HepG2 (cell line): ENCODE results near the gene SEMA3E. TPM values are rescaled to one million over a fixed set of nuclear protein-coding genes. Genes with fewer than 3 reads are reported as not detected.

ENCODE experiments used
- ATAC-seq: fragments of 200-7000 bp; cut with Tn5 transposase; 3 replicates; pipeline ENCODE4 v1.9.1; 2020; ENCODE audit warnings: mild to moderate bottlenecking, moderate library complexity
- BruUV-seq: library from RNA; stranded (reverse); fragments of 400-500 nt; replicated peaks from 2 replicates; lab custom pipeline; 2021; lab: Mats Ljungman, UMichigan
- CTCF ChIA-PET: fragments of 300-600 bp; formaldehyde crosslinking; extraction: SDS; loops from one replicate; lab custom pipeline; 2021; ENCODE audit warnings: low total read pairs, inconsistent platforms, low intra/inter-chr PET ratio; lab: Yijun Ruan, JAX
- POLR2A ChIA-PET: fragments of 350-600 bp; sonication (Branson Sonifier 250); formaldehyde crosslinking; loops from one replicate; lab custom pipeline; 2020; ENCODE audit warnings: antibody characterized with exemption, inconsistent platforms; lab: Yijun Ruan, JAX
- DNase-seq: peaks from one replicate; pipeline ENCODE4 v3.0.0-alpha.2; 2015; ENCODE audit warnings: low spot score
- FAIRE-seq: peaks from 3 replicates; lab custom pipeline; 2011; peaks lifted over from hg19 to GRCh38; lab: Jason Lieb, UNC
- H2AFZ ChIP-seq: one replicate; pipeline ENCODE4 v1.6.1; 2011; ENCODE audit warnings: low read length, inconsistent platforms
- H3K27ac ChIP-seq: fragments of 300-600 bp; 3 replicates; pipeline ENCODE4 v1.8.0; 2011; ENCODE audit warnings: mixed run types, mild to moderate bottlenecking, mixed read lengths, low read length, inconsistent platforms; ENCODE audit not compliant: insufficient read depth; ENCODE audit errors: extremely low read length
- H3K27me3 ChIP-seq, 2 experiments: fragments of 200-600 bp in 1 of 2; 2 replicates in 1 of 2; 3 replicates in 1 of 2; pipeline versions ENCODE4 v1.6.0 to v1.8.0; 2011; ENCODE audit warnings: low read length in 2 of 2, mild to moderate bottlenecking in 2 of 2, moderate library complexity in 2 of 2, inconsistent platforms in 1 of 2; ENCODE audit not compliant: insufficient read depth in 2 of 2, control insufficient read depth in 1 of 2
- H3K36me3 ChIP-seq, 2 experiments: fragments of 200-600 bp in 1 of 2; replicated peaks in 1 of 2; 2 replicates in 1 of 2; 3 replicates in 1 of 2; pipeline versions ENCODE4 v1.5.1 to v1.8.0; 2011; ENCODE audit warnings: low read length in 2 of 2, inconsistent platforms in 1 of 2; ENCODE audit not compliant: insufficient read depth in 2 of 2, control insufficient read depth in 1 of 2
- H3K4me1 ChIP-seq: 2 replicates; pipeline ENCODE4 v1.5.1; 2012; ENCODE audit warnings: low read length, inconsistent platforms; ENCODE audit not compliant: insufficient read depth
- H3K4me2 ChIP-seq: 2 replicates; pipeline ENCODE4 v1.6.0; 2011; ENCODE audit warnings: low read depth, low read length, inconsistent platforms
- H3K4me3 ChIP-seq, 3 experiments: fragments of 200-600 bp in 1 of 3; sonication (generic), shearing (Covaris generic) in 1 of 3; replicated peaks in 1 of 3; 2 replicates each; pipeline ENCODE4 v1.5.1; 2011 to 2016; ENCODE audit warnings: low read length in 3 of 3, inconsistent platforms in 2 of 3, low read depth in 2 of 3, mild to moderate bottlenecking in 2 of 3, control low read depth in 1 of 3, mixed read lengths in 1 of 3; ENCODE audit not compliant: insufficient read depth in 1 of 3
- H3K79me2 ChIP-seq: one replicate; pipeline ENCODE4 v1.6.1; 2011; ENCODE audit warnings: low read length, inconsistent platforms; ENCODE audit not compliant: insufficient read depth
- H3K9ac ChIP-seq: 2 replicates; pipeline ENCODE4 v1.6.0; 2011; ENCODE audit warnings: mild to moderate bottlenecking, low read depth, low read length, inconsistent platforms; ENCODE audit not compliant: insufficient read depth
- H3K9me3 ChIP-seq: 2 replicates; pipeline ENCODE4 v1.5.1; 2012; ENCODE audit warnings: mild to moderate bottlenecking, low read length
- H4K20me1 ChIP-seq: 2 replicates; pipeline ENCODE4 v1.6.0; 2011; ENCODE audit warnings: inconsistent platforms, mild to moderate bottlenecking, low read length, moderate library complexity; ENCODE audit not compliant: insufficient read depth
- FIP1L1 ChIP-seq: fragments of 200-400 bp; formaldehyde crosslinking; IDR thresholded peaks from 2 replicates; pipeline ENCODE4 v1.6.1; 2018; ENCODE audit warnings: low read depth, mild to moderate bottlenecking, low read length, moderate library complexity, borderline replicate concordance; ENCODE audit not compliant: insufficient read depth
- GLI4 ChIP-seq: sonication (generic); formaldehyde crosslinking; IDR thresholded peaks from 2 replicates; pipeline ENCODE4 v1.5.1; 2020; ENCODE audit warnings: missing genetic modification reagents, mild to moderate bottlenecking, moderate library complexity, borderline replicate concordance
- HNRNPL ChIP-seq: fragments of 200-400 bp; formaldehyde crosslinking; IDR thresholded peaks from 2 replicates; pipeline ENCODE4 v1.6.1; 2017; ENCODE audit warnings: mild to moderate bottlenecking, low read depth, low read length
- KAT2B ChIP-seq: fragments of 150-350 bp; IDR thresholded peaks from 2 replicates; pipeline ENCODE4 v1.6.1; 2014; ENCODE audit warnings: low read depth, low read length, borderline replicate concordance
- MAF1 ChIP-seq: sonication (generic); formaldehyde crosslinking; IDR thresholded peaks from 2 replicates; pipeline ENCODE4 v1.5.0; 2020; ENCODE audit warnings: missing genetic modification reagents, borderline replicate concordance
- MAFK ChIP-seq, 2 experiments: IDR thresholded peaks in 1 of 2; conservative IDR thresholded peaks in 1 of 2; 2 replicates each; pipeline ENCODE4 v1.6.1; 2011; ENCODE audit warnings: improper control_type of control experiment in 2 of 2, low read length in 2 of 2
- MLX ChIP-seq: IDR thresholded peaks from 2 replicates; pipeline ENCODE4 v1.6.1; 2016
- RBAK ChIP-seq: sonication (generic); formaldehyde crosslinking; IDR thresholded peaks from 2 replicates; pipeline ENCODE4 v1.5.1; 2020; ENCODE audit warnings: mild to moderate bottlenecking, missing genetic modification reagents
- TAF1 ChIP-seq: sonication (generic); formaldehyde crosslinking; IDR thresholded peaks from 2 replicates; pipeline ENCODE4 v1.4.0; 2020; ENCODE audit warnings: missing genetic modification reagents
- ZBTB38 ChIP-seq: sonication (generic); formaldehyde crosslinking; IDR thresholded peaks from 2 replicates; pipeline ENCODE4 v1.5.1; 2020; ENCODE audit warnings: mild to moderate bottlenecking, missing genetic modification reagents
- ZFP36 ChIP-seq: fragments of 150-350 bp; IDR thresholded peaks from 2 replicates; pipeline ENCODE4 v1.6.1; 2018; ENCODE audit warnings: borderline replicate concordance, low read length, low read depth; ENCODE audit not compliant: partially characterized antibody
- ZNF660 ChIP-seq: sonication (generic); formaldehyde crosslinking; IDR thresholded peaks from 2 replicates; pipeline ENCODE4 v1.5.1; 2020; ENCODE audit warnings: mild to moderate bottlenecking, low read depth, missing genetic modification reagents, borderline replicate concordance
- ZNF687 ChIP-seq: sonication (generic); formaldehyde crosslinking; IDR thresholded peaks from 2 replicates; pipeline ENCODE4 v1.5.1; 2020; ENCODE audit warnings: mild to moderate bottlenecking, missing genetic modification reagents, moderate library complexity
- ZNF790 ChIP-seq: sonication (generic); formaldehyde crosslinking; IDR thresholded peaks from 2 replicates; pipeline ENCODE4 v1.8.0; 2022; ENCODE audit warnings: missing genetic modification reagents, mild to moderate bottlenecking, borderline replicate concordance
- WGBS: methylation state at CpG from one replicate; pipeline ENCODE4 v1.1.6; 2017; ENCODE audit warnings: low lambda C conversion rate; 5-methylcytosine and 5-hydroxymethylcytosine counted together
- in situ Hi-C: cut with HindIII; loops from 2 replicates; pipeline ENCODE4 v1.10.0; 2017; ENCODE audit warnings: low pct_unique_long_range_greater_than_20kb; ENCODE audit not compliant: extremely low pct_ligation_motif_present
- intact Hi-C: fragments of 100-400 bp; cut with micrococcal nuclease; formaldehyde crosslinking; loops from one replicate; pipeline ENCODE4 v1.10.0; 2022; ENCODE audit not compliant: unreplicated experiment
- polyA plus RNA-seq, 8 experiments: library from polyadenylated mRNA; depleted of rRNA in 3 of 8; stranded (reverse) in 7 of 8; unstranded in 1 of 8; fragments of >200 nt; fragmentation: Illumina TruSeq in 4 of 8; extraction: Trizol in 4 of 8; gene quantifications; 2 replicates each; pipeline versions ENCODE4 v1.2.1 to v1.2.3, GENCODE V29; 2011 to 2016; ENCODE audit warnings: low read depth in 4 of 8, missing spikeins in 1 of 8, mixed read lengths in 1 of 8; ENCODE audit not compliant: insufficient read depth in 1 of 8
- total RNA-seq, 5 experiments: library from RNA; depleted of rRNA; stranded (reverse); fragments of >200 nt; fragmentation: Illumina TruSeq; extraction: Trizol; gene quantifications; 2 replicates each; pipeline ENCODE4 v1.2.3, GENCODE V29; 2016; ENCODE audit warnings: low read depth in 1 of 5
- TF ChIP-seq, protein P1 (sequence below): sonication (generic); formaldehyde crosslinking; IDR thresholded peaks from 2 replicates; pipeline ENCODE4 v1.4.0; 2020; ENCODE audit warnings: mild to moderate bottlenecking, missing genetic modification reagents
- TF ChIP-seq, protein P2 (sequence below): sonication (generic); formaldehyde crosslinking; IDR thresholded peaks from 2 replicates; pipeline ENCODE4 v1.5.1; 2020; ENCODE audit warnings: missing genetic modification reagents, mild to moderate bottlenecking, borderline replicate concordance

SEMA3E gene
- total and polyA plus RNA-seq, 2 of the 13 experiments (the other 11 are each of a cell fraction or from before 2014, with no cell fraction given): not detected

DNA sequence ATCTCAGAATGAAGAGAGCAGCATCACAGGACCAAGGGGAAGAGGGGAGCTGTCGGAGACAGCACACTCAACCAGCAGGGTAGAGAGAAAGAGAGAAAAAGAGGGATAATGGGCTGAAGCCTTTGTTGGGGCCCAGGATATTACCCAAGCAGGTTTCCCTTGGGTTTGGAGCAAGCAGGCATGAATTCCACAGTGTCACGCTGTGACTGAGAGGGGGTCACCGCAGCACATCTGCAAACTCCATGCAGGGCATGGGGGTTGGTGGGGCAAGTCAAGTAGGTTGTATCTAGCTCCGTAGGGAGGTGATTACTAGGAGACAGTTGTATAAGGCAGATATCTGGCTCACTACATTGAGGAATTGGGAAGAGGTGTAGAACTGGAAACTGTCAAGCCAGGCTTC, 42.2 kb upstream of the SEMA3E start:
- DNase-seq (no peak), ATAC-seq (no peak), FAIRE-seq (no peak)
- no peaks in the 10 kb centered on the region for H3K27me3 ChIP-seq
- 39% methylated on average over 4 of the region's 4 CpGs for WGBS
- no peaks in the 10 kb centered on the region for H4K20me1 ChIP-seq
- no TSS peak for BruUV-seq
- H3K4me2 ChIP-seq: no peak overlapping the region
- in situ Hi-C loops (no loop called here), intact Hi-C loops (no loop called here)
- no peak overlapping the region for H3K9ac ChIP-seq
- CTCF ChIA-PET: no interaction called here
- POLR2A ChIA-PET: no interaction called here
- H3K27ac ChIP-seq: no peak overlapping the region
- no peak overlapping the region for H3K4me3 ChIP-seq
- H3K79me2 ChIP-seq: no peaks in the 10 kb centered on the region
- no peak overlapping the region for H2AFZ ChIP-seq
- no peaks in the 10 kb centered on the region for H3K4me1 ChIP-seq
- no peaks in the 10 kb centered on the region for H3K36me3 ChIP-seq
- no peaks in the 10 kb centered on the region for H3K9me3 ChIP-seq
- TF ChIP-seq HNRNPL: no peak
- TF ChIP-seq GLI4 (CRISPR knock-in tag): no peak
- no peak for TF ChIP-seq TAF1 (CRISPR knock-in tag)
- TF ChIP-seq, protein P1, sequence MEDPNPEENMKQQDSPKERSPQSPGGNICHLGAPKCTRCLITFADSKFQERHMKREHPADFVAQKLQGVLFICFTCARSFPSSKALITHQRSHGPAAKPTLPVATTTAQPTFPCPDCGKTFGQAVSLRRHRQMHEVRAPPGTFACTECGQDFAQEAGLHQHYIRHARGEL (CRISPR knock-in tag): no peak
- no peak for TF ChIP-seq MAF1 (CRISPR knock-in tag)
- TF ChIP-seq RBAK (CRISPR knock-in tag): no peak
- no peak for TF ChIP-seq ZFP36
- TF ChIP-seq MLX: no peak
- TF ChIP-seq FIP1L1: no peak
- no peak for TF ChIP-seq ZNF790 (CRISPR knock-in tag)
- no peak for TF ChIP-seq ZNF687 (CRISPR knock-in tag)
- no peak for TF ChIP-seq ZBTB38 (CRISPR knock-in tag)
- TF ChIP-seq ZNF660 (CRISPR knock-in tag): no peak
- TF ChIP-seq MAFK (conservative IDR thresholded peaks at IDR 0.05 in 1 of 2, IDR thresholded peaks at IDR 0.05 in 1 of 2; ENCODE audit: low read length in 2 of 2): no peak
- no peak for TF ChIP-seq KAT2B
- TF ChIP-seq, protein P2, sequence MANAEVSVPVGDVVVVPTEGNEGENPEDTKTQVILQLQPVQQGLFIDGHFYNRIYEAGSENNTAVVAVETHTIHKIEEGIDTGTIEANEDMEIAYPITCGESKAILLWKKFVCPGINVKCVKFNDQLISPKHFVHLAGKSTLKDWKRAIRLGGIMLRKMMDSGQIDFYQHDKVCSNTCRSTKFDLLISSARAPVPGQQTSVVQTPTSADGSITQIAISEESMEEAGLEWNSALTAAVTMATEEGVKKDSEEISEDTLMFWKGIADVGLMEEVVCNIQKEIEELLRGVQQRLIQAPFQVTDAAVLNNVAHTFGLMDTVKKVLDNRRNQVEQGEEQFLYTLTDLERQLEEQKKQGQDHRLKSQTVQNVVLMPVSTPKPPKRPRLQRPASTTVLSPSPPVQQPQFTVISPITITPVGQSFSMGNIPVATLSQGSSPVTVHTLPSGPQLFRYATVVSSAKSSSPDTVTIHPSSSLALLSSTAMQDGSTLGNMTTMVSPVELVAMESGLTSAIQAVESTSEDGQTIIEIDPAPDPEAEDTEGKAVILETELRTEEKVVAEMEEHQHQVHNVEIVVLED (CRISPR knock-in tag): no peak
